ENCODE results near the gene PRLR. TPM values are rescaled to one million over a fixed set of nuclear protein-coding genes. Genes with fewer than 3 reads are reported as not detected.

The PRLR gene
- total RNA-seq, 1 experiment from 2014 or later, result 2.5 TPM

- H3K23me2 ChIP-seq (ENCODE audit: insufficient read length, low read depth, low read length, poor library complexity, severe bottlenecking), result no peaks in the 10 kb centered on the region
- H2BK15ac ChIP-seq (ENCODE audit: low read depth, low read length), result no peak overlapping the region
- no peaks in the 10 kb centered on the region for H3K79me1 ChIP-seq (ENCODE audit: insufficient read depth, low read depth, low read length, poor library complexity, severe bottlenecking)
- no peak overlapping the region for H3K18ac ChIP-seq (ENCODE audit: insufficient read length, low read depth, low read length)
- no peak overlapping the region for H3T11ph ChIP-seq (ENCODE audit: low read length)
- no peak overlapping the region for H3K14ac ChIP-seq (ENCODE audit: insufficient read depth, low read length)
- H2BK5ac ChIP-seq (ENCODE audit: insufficient read length, low read length), result no peak overlapping the region
- no peaks in the 10 kb centered on the region for H3K79me2 ChIP-seq (ENCODE audit: insufficient read depth, low read length)
- peaks cover 9 to 26% (median 10%) of the 10 kb centered on the region in 3 experiments; a peak in 6 of 7 replicates for H3K36me3 Mint-ChIP-seq (ENCODE audit: insufficient read depth in 1 of 3, low read depth in 3 of 3)
- H3K27me3 ChIP-seq (ENCODE audit: insufficient read depth, low read length), result no peaks in the 10 kb centered on the region
- H4K20me1 ChIP-seq (ENCODE audit: control insufficient read depth, insufficient read depth, insufficient read length), result no peaks in the 10 kb centered on the region
- H3K9ac ChIP-seq (ENCODE audit: extremely low read depth, insufficient read length, low read length), result no peak overlapping the region
- no peaks in the 10 kb centered on the region for H3K4me1 ChIP-seq (ENCODE audit: insufficient read depth, low read length)
- no peak overlapping the region for H3K23ac ChIP-seq (ENCODE audit: insufficient read length, low read depth, low read length)
- H3K4ac ChIP-seq (ENCODE audit: low read depth, low read length), result no peak overlapping the region
- H3K4me1 Mint-ChIP-seq, result peaks cover 13 to 20% of the 10 kb centered on the region in 2 experiments
- no peak overlapping the region for H4K91ac ChIP-seq (ENCODE audit: insufficient read length, low read depth, low read length)
- H3K4me3 Mint-ChIP-seq, result no peak overlapping the region
- no peak overlapping the region for H3K27ac Mint-ChIP-seq
- H3K56ac ChIP-seq (ENCODE audit: insufficient read length, low read depth, low read length), result no peak overlapping the region
- H2AFZ ChIP-seq (ENCODE audit: low read length), result no peak overlapping the region
- no peak overlapping the region for H2BK12ac ChIP-seq (ENCODE audit: insufficient read length, low read depth, low read length)
- H3K27me3 Mint-ChIP-seq (ENCODE audit: low read depth), result no peaks in the 10 kb centered on the region; the same call in 1 of the 2 replicates
- H3K4me2 ChIP-seq (ENCODE audit: insufficient read depth, insufficient read length, low read length), result no peak overlapping the region
- H3K27ac ChIP-seq (ENCODE audit: insufficient read length, low read depth, low read length), result no peak overlapping the region
- WGBS (ENCODE audit: extremely low coverage, insufficient read length, low lambda C conversion rate), result no CpG with 5 or more reads among the region's 2 CpGs
- H3K9me3 ChIP-seq (ENCODE audit: control insufficient read depth, low read depth, low read length), result no peaks in the 10 kb centered on the region
- no peak for TF ChIP-seq CTCF (conservative IDR thresholded peaks at IDR 0.05)
- peaks cover 17 to 24% of the 10 kb centered on the region in 2 experiments for H3K9me3 Mint-ChIP-seq
- no peak overlapping the region for H4K8ac ChIP-seq (replicated peaks; ENCODE audit: insufficient read length, low read depth, low read length)
- DNase-seq, result no peak
- H2BK120ac ChIP-seq (ENCODE audit: low read depth, low read length, poor library complexity, severe bottlenecking), result no peak overlapping the region
- no peak overlapping the region for H4K5ac ChIP-seq (ENCODE audit: insufficient read length, low read depth, low read length)
- H2BK20ac ChIP-seq (ENCODE audit: low read depth, low read length, poor library complexity, severe bottlenecking), result no peak overlapping the region
- H2AK5ac ChIP-seq (ENCODE audit: insufficient read length, low read length), result no peak overlapping the region
These were observed 33.1 kb upstream of the PRLR start for GRCh38 chr5:35263266-35263877.
